ENCODE results near the gene PCBD2. TPM values are rescaled to one million over a fixed set of nuclear protein-coding genes. Genes with fewer than 3 reads are reported as not detected.
A peak's percentile ranks its signal among the peaks of the same experiment; 100 is the strongest.

PCBD2 gene
- total RNA-seq, 1 donor from 2014 or later, result 12.1 TPM

GRCh38 chr5:134911285-134912206 lies 6.6 kb downstream of the PCBD2 start:
- H3K4me1 Mint-ChIP-seq, result no peaks in the 10 kb centered on the region
- no peaks in the 10 kb centered on the region for H3K27me3 Mint-ChIP-seq (ENCODE audit: low read depth)
- H3K9me3 Mint-ChIP-seq, result no peaks in the 10 kb centered on the region
- H3K36me3 Mint-ChIP-seq (ENCODE audit: low read depth), result no peaks in the 10 kb centered on the region
- no peak for DNase-seq (ENCODE audit: low read depth, low spot score)
- no peak for TF ChIP-seq CTCF (conservative IDR thresholded peaks at IDR 0.05)
- no peak overlapping the region for H3K27ac Mint-ChIP-seq (ENCODE audit: unreplicated experiment)
- peak overlapping the region; percentile 38 for H3K4me3 Mint-ChIP-seq

GRCh38 chr5:134913254-134913653 lies 8.3 kb downstream of the PCBD2 start:
- Mint-ChIP-seq H3K36me3 (ENCODE audit: low read depth) (peaks cover 2% of the 10 kb centered on the region), H3K27ac (ENCODE audit: unreplicated experiment) (no peak overlapping the region), H3K4me1 (no peaks in the 10 kb centered on the region), H3K27me3 (ENCODE audit: low read depth) (no peaks in the 10 kb centered on the region), H3K4me3 (no peak overlapping the region), H3K9me3 (no peaks in the 10 kb centered on the region)
- DNase-seq (ENCODE audit: low read depth, low spot score), result no peak
- TF ChIP-seq CTCF (conservative IDR thresholded peaks at IDR 0.05), result no peak

DNA sequence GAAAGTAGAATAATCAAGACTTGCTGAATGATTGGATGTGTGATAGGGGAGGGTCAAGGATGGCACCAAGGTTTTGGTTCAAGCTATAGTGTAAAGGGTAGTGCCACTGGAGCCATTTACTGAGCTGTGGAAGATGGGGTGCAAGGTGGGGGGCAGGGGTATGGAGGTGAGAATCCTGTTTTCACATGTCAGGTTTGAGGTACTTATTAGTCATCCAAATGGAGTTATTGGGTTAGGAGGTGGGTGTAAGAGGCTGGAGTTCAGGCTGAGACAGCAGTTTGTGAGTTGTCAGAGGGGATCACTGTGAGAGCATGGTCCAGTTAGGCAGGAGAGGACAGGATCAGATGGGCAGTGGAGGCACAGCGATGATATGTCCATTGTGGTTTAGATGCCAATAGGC lies 8.9 kb downstream of the PCBD2 start:
- Mint-ChIP-seq H3K27me3 (ENCODE audit: low read depth) (no peaks in the 10 kb centered on the region), H3K9me3 (no peaks in the 10 kb centered on the region), H3K27ac (ENCODE audit: unreplicated experiment) (no peak overlapping the region), H3K36me3 (ENCODE audit: low read depth) (peaks cover 2% of the 10 kb centered on the region), H3K4me1 (no peaks in the 10 kb centered on the region), H3K4me3 (no peak overlapping the region)
- no peak for TF ChIP-seq CTCF (conservative IDR thresholded peaks at IDR 0.05)
- DNase-seq (ENCODE audit: low read depth, low spot score), result no peak

DNA sequence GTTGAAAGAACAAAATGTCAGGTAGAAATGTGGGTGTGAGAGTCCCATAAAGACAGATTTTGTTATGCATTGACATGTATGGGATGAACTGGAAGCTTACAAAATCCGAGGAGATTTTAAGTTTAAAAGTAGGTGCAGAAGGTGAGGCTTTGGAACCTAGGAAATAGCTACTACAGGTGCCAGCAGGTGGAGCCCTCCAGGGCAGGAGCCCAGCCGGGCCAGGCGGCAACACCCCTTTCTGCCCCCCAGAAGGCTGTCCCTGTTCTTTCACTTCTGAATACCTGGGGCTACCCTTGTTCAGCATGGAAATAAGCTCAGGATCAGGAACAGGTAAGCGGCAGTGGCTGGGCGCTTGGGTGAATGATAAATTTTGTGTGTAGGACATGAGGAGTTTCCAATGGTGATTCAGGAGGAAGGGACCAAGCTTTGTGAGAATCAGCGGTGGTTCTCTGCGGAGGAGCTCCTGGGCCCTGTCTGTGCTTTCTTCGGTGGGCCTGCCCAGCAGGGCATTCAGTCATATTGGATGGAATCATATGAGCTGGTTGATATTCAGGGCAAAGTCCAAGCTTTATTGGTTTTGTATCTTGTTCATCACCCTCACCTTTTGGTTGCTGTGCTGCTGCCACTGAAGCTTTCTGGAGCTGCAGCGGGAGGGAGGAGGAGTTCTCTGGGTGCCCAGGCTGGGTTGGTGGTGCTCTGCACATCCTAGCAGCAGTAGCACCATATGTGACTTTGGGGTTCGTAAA lies 12.3 kb downstream of the PCBD2 start:
- H3K9me3 Mint-ChIP-seq, result no peaks in the 10 kb centered on the region
- no peaks in the 10 kb centered on the region for H3K27me3 Mint-ChIP-seq (ENCODE audit: low read depth)
- no peak overlapping the region for H3K4me3 Mint-ChIP-seq
- H3K4me1 Mint-ChIP-seq, result no peaks in the 10 kb centered on the region
- no peak overlapping the region for H3K27ac Mint-ChIP-seq (ENCODE audit: unreplicated experiment)
- no peak for DNase-seq (ENCODE audit: low read depth, low spot score)
- TF ChIP-seq CTCF (conservative IDR thresholded peaks at IDR 0.05), result peak; percentile 49
- peaks cover 4% of the 10 kb centered on the region for H3K36me3 Mint-ChIP-seq (ENCODE audit: low read depth)

DNA sequence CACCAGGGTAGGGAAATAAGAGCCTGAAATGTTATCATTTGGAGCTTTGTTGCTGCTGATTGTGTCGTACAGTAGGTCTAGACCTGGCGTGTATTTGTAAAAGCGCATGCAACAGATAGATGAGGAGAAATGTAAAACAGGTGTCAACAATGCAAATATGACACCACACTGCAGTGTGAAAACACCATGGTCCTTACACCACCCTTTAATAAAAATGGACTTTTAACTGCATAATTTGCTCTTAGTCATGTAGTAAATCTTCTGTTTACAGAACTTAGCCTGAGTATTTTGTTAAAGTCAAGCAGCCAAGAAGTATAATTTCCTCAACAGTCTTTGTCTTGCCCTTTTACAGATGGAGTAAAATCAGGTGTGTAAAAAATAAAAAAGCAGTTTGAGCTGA lies 13.9 kb downstream of the PCBD2 start:
- H3K27me3 Mint-ChIP-seq (ENCODE audit: low read depth), result no peaks in the 10 kb centered on the region
- no peak overlapping the region for H3K4me3 Mint-ChIP-seq
- no peaks in the 10 kb centered on the region for H3K9me3 Mint-ChIP-seq
- TF ChIP-seq CTCF (conservative IDR thresholded peaks at IDR 0.05), result no peak
- peaks cover 6% of the 10 kb centered on the region for H3K36me3 Mint-ChIP-seq (ENCODE audit: low read depth)
- no peak overlapping the region for H3K27ac Mint-ChIP-seq (ENCODE audit: unreplicated experiment)
- H3K4me1 Mint-ChIP-seq, result no peaks in the 10 kb centered on the region
- DNase-seq (ENCODE audit: low read depth, low spot score), result no peak

Data from neural crest cell (in vitro differentiated cells).